Spleen (tissue), 7 donors: ENCODE results near the gene PPP1R12C.

Source experiments
- CTCF ChIP-seq, 11 experiments: fragments of 200-600 bp in 7 of 11; fragments of 450-650 bp in 4 of 11; sonication (generic) in 4 of 11; IDR thresholded peaks in 8 of 11; conservative IDR thresholded peaks in 3 of 11; 1 replicate in 7 of 11; 2 replicates in 4 of 11; pipeline versions ENCODE4 v1.4.0 to v1.8.0; 2016 to 2021; ENCODE audit warnings: antibody characterized with exemption in 11 of 11, inconsistent platforms in 4 of 11, mild to moderate bottlenecking in 1 of 11
- POLR2A ChIP-seq, 3 donors: fragments of 450-650 bp; IDR thresholded peaks; one replicate each; pipeline ENCODE4 v1.5.1; 2017; ENCODE audit warnings: antibody characterized with exemption in 3 of 3, mild to moderate bottlenecking in 1 of 3
- donor health status: DM: no; HTN: no; CAD: no; lungs with moderate emphysema.
- donor health status: DM: no; HTN: no; CAD: no.
- donor health status: DM: no; HTN: no; CAD: no.

- TF ChIP-seq CTCF (IDR thresholded peaks at IDR 0.05 in 8 of 11, conservative IDR thresholded peaks at IDR 0.05 in 3 of 11) (peak; percentile 62 to 90 (median 77)), POLR2A (IDR thresholded peaks at IDR 0.05) (no peak)
These were observed 42.9 kb upstream of the PPP1R12C start for GRCh38 chr19:55160128-55160985.
